ENCODE results near the gene RNF31.

DNA sequence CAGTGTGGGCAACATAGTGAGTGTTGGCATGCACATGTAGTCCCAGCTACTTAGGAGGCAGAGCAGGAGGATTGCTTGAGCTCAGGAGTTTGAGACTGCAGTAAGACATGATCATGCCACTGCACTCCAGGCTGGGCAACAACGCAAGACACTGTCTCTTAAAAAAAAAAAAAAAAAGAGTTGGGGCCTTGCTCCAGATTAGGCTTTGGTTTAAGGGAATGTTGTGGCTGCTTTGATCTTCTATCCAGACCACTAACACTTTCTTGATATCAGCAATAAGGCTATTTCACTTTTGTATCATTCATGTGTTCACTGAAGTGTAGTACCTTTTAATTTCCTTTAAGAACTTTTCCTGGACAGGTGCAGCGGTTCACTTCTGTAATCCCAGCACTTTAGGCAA lies 19.6 kb upstream of the RNF31 start:
- TF ChIP-seq, protein P1, sequence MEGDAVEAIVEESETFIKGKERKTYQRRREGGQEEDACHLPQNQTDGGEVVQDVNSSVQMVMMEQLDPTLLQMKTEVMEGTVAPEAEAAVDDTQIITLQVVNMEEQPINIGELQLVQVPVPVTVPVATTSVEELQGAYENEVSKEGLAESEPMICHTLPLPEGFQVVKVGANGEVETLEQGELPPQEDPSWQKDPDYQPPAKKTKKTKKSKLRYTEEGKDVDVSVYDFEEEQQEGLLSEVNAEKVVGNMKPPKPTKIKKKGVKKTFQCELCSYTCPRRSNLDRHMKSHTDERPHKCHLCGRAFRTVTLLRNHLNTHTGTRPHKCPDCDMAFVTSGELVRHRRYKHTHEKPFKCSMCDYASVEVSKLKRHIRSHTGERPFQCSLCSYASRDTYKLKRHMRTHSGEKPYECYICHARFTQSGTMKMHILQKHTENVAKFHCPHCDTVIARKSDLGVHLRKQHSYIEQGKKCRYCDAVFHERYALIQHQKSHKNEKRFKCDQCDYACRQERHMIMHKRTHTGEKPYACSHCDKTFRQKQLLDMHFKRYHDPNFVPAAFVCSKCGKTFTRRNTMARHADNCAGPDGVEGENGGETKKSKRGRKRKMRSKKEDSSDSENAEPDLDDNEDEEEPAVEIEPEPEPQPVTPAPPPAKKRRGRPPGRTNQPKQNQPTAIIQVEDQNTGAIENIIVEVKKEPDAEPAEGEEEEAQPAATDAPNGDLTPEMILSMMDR (conservative IDR thresholded peaks at IDR 0.05; ENCODE audit: low read length): no peak
- TF ChIP-seq EZH2phosphoT487 (IDR thresholded peaks at IDR 0.05; ENCODE audit: borderline replicate concordance, low read depth, low read length): no peak

Data from OCI-LY7 (cell line).